Kidney glomerular epithelial cell (primary cell): ENCODE measurements around the gene MORF4L1.
"Not testable (repeated sequence)": the region's sequence is repeated elsewhere in the genome, so short reads cannot be mapped to it uniquely, and the experiment has no call there.

Source experiments
- DNase-seq: peaks from one replicate; lab custom pipeline; 2025; lab: John Stamatoyannopoulos, UW

Gene MORF4L1

GRCh38 chr15:78902281-78903032 is 29.8 kb downstream of the MORF4L1 start:
- DNase-seq, result not testable (repeated sequence)

- no peak for DNase-seq
These were observed 32.1 kb downstream of the MORF4L1 start for GRCh38 chr15:78904599-78905358.

GRCh38 chr15:78906316-78906620 is 33.6 kb downstream of the MORF4L1 start:
- DNase-seq, result peak; percentile 72

- no peak for DNase-seq
These were observed 34.9 kb downstream of the MORF4L1 start for GRCh38 chr15:78907577-78907976.

GRCh38 chr15:78909160-78909695 is 36.5 kb downstream of the MORF4L1 start:
- no peak for DNase-seq

GRCh38 chr15:78909791-78910228 is 37.1 kb downstream of the MORF4L1 start:
- DNase-seq, result no peak

GRCh38 chr15:78910271-78910670 is 37.6 kb downstream of the MORF4L1 start:
- no peak for DNase-seq

- no peak for DNase-seq
These were observed 39.6 kb downstream of the MORF4L1 start for GRCh38 chr15:78912316-78912715.

GRCh38 chr15:78913012-78913411 is 40.3 kb downstream of the MORF4L1 start:
- DNase-seq, result no peak

GRCh38 chr15:78914027-78914764 is 41.5 kb downstream of the MORF4L1 start:
- peak; percentile 44 for DNase-seq

- no peak for DNase-seq
These were observed 42.8 kb downstream of the MORF4L1 start for GRCh38 chr15:78915341-78916087.

GRCh38 chr15:78916088-78916487 is 43.4 kb downstream of the MORF4L1 start:
- no peak for DNase-seq

GRCh38 chr15:78917888-78918287 is 45.2 kb downstream of the MORF4L1 start:
- no peak for DNase-seq

GRCh38 chr15:78921517-78921916 is 48.8 kb downstream of the MORF4L1 start:
- no peak for DNase-seq

- DNase-seq, result no peak
These were observed 49.2 kb downstream of the MORF4L1 start for GRCh38 chr15:78921940-78922339.

- no peak for DNase-seq
These were observed 49.8 kb downstream of the MORF4L1 start for GRCh38 chr15:78922527-78922926.

GRCh38 chr15:78923015-78923414 is 50.3 kb downstream of the MORF4L1 start:
- DNase-seq, result no peak

GRCh38 chr15:78923480-78924360 is 51.0 kb downstream of the MORF4L1 start:
- no peak for DNase-seq

- no peak for DNase-seq
These were observed 52.5 kb downstream of the MORF4L1 start for GRCh38 chr15:78925076-78925624.

GRCh38 chr15:78925956-78926743 is 53.5 kb downstream of the MORF4L1 start:
- DNase-seq, result no peak
